OCI-LY7 (cell line): Measurements from ENCODE around the gene CPNE9.

ENCODE experiments used
- CTCF ChIP-seq: fragments of 200-600 bp; sonication (generic); conservative IDR thresholded peaks from 2 replicates; pipeline ENCODE4 v1.5.1; 2014; ENCODE audit warnings: mild to moderate bottlenecking, antibody characterized with exemption, low read length, moderate library complexity, mixed read lengths
- EZH2phosphoT487 ChIP-seq: fragments of 200-600 bp; sonication (generic); IDR thresholded peaks from 2 replicates; pipeline ENCODE4 v1.6.1; 2018; ENCODE audit warnings: low read depth, borderline replicate concordance, mild to moderate bottlenecking, mixed run types, antibody characterized with exemption, low read length, moderate library complexity, mixed read lengths

GRCh38 chr3:9685216-9686049 is 18.2 kb upstream of the CPNE9 start:
- TF ChIP-seq CTCF (no peak), EZH2phosphoT487 (no peak)
